ENCODE measurements around the gene LAYN.
A peak's percentile ranks its signal among the peaks of the same experiment; 100 is the strongest.

Gene LAYN

GRCh38 chr11:111540114-111540936 lies at the start of gene LAYN:
LAYN (plus strand) TSS chr11:111540720; CDS start chr11:111540844, 124 bp downstream.
- DNase-seq (ENCODE audit: low spot score) (no peak), FAIRE-seq (no peak)

GRCh38 chr11:111494040-111494439 lies 46.5 kb upstream of the LAYN start:
- DNase-seq (ENCODE audit: low spot score) (no peak), FAIRE-seq (no peak)

- FAIRE-seq (no peak), DNase-seq (ENCODE audit: low spot score) (no peak)
Measured at GRCh38 chr11:111499483-111499882, 41.0 kb upstream of the LAYN start.

- DNase-seq (ENCODE audit: low spot score) = no peak
- no peak for FAIRE-seq
Measured at GRCh38 chr11:111500481-111500880, 40.0 kb upstream of the LAYN start.

- DNase-seq (ENCODE audit: low spot score) = no peak
- FAIRE-seq = no peak
Measured at GRCh38 chr11:111502611-111503010, 37.9 kb upstream of the LAYN start.

GRCh38 chr11:111510311-111510710 lies 30.2 kb upstream of the LAYN start:
- FAIRE-seq = no peak
- DNase-seq (ENCODE audit: low spot score) = no peak

- no peak for DNase-seq (ENCODE audit: low spot score)
- no peak for FAIRE-seq
Measured at GRCh38 chr11:111512296-111513239, 28.0 kb upstream of the LAYN start, which contains the start of gene BTG4. BTG4 (minus strand) TSS chr11:111512386; CDS start chr11:111498776, 13,610 bp downstream.

- DNase-seq (ENCODE audit: low spot score) = no peak
- FAIRE-seq = no peak
Measured at GRCh38 chr11:111513240-111513605, 27.3 kb upstream of the LAYN start.

- DNase-seq (ENCODE audit: low spot score) = no peak
- no peak for FAIRE-seq
Measured at GRCh38 chr11:111514216-111515031, 26.1 kb upstream of the LAYN start, which contains the start of gene HOATZ. HOATZ (plus strand) TSS chr11:111514778; CDS start chr11:111514785, 7 bp downstream.

- no peak for FAIRE-seq
Measured at GRCh38 chr11:111515591-111515990, 24.9 kb upstream of the LAYN start.

GRCh38 chr11:111518668-111519067 lies 21.9 kb upstream of the LAYN start:
- DNase-seq (ENCODE audit: low spot score) (no peak), FAIRE-seq (no peak)

More at GRCh38 chr11:111515591-111515990, 24.9 kb upstream of the LAYN start:
- DNase-seq (ENCODE audit: low spot score) = no peak

- peak; percentile 93 for FAIRE-seq
- peak; percentile 80 for DNase-seq (ENCODE audit: low spot score)
Measured at GRCh38 chr11:111520560-111520959, 20.0 kb upstream of the LAYN start.

- DNase-seq (ENCODE audit: low spot score) = peak; percentile 54
- peak; percentile 81 for FAIRE-seq
Measured at GRCh38 chr11:111521135-111521534, 19.4 kb upstream of the LAYN start.

GRCh38 chr11:111522426-111522825 lies 18.1 kb upstream of the LAYN start:
- no peak for FAIRE-seq
- DNase-seq (ENCODE audit: low spot score) = no peak

GRCh38 chr11:111523343-111523742 lies 17.2 kb upstream of the LAYN start:
- FAIRE-seq (no peak), DNase-seq (ENCODE audit: low spot score) (no peak)

- DNase-seq (ENCODE audit: low spot score) = peak; percentile 18
- no peak for FAIRE-seq
Measured at GRCh38 chr11:111524056-111524455, 16.5 kb upstream of the LAYN start.

- FAIRE-seq = no peak
- no peak for DNase-seq (ENCODE audit: low spot score)
Measured at GRCh38 chr11:111525456-111525855, 15.1 kb upstream of the LAYN start.

GRCh38 chr11:111526501-111526900 lies 14.0 kb upstream of the LAYN start:
- FAIRE-seq = peak; percentile 83
- peak; percentile 82 for DNase-seq (ENCODE audit: low spot score)

- no peak for DNase-seq (ENCODE audit: low spot score)
- FAIRE-seq = no peak
Measured at GRCh38 chr11:111527279-111527678, 13.2 kb upstream of the LAYN start.

- FAIRE-seq = no peak
- DNase-seq (ENCODE audit: low spot score) = no peak
Measured at GRCh38 chr11:111528557-111528956, 12.0 kb upstream of the LAYN start.

- DNase-seq (ENCODE audit: low spot score) = peak; percentile 62
- no peak for FAIRE-seq
Measured at GRCh38 chr11:111530091-111530490, 10.4 kb upstream of the LAYN start.

All from RCC 7860 (cell line).